ENCODE data around the gene TAMM41.
A peak's percentile ranks its signal among the peaks of the same experiment; 100 is the strongest.
"Not testable (repeated sequence)": the region's sequence is repeated elsewhere in the genome, so short reads cannot be mapped to it uniquely, and the experiment has no call there.

TAMM41 gene

GRCh38 chr3:11814663-11815062 is 32.0 kb downstream of the TAMM41 start:
- no peak for DNase-seq

DNA sequence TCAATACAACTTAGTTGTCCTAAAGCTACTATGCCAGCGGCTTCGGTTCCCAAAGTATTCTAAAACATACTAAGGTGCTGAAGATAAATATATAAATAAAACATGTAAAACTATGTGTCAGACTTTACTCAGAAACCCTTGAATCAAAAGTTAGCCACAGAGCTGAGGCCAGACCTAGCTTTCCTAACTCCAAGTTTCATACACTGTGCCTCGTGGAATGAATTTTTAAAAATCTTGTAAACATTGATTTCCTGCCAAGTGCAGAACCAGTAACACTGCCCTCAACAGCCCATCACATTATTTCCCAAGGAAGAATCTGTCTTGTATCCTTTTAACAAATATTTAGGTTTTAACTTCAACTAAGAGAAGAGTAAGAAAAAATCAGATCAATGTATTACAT is 36.4 kb downstream of the TAMM41 start:
- DNase-seq = no peak

DNA sequence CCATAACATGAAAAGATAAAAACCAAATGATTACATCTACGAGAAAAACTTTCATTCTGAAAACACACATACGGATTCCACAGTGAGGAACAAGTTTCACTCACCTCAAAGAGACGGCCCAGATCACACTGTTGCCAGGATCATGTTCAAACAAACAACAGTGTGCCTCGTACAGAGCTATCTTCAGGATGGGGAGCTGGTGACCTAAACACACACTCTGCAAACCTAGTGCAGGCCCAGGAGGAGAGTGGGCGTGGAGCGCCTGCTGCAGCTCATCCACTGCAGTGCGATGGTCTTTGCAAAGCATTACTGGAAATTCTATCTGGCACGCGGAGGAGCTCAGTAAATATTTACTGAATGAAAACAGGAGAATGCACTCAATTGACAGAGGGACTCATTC is 38.5 kb downstream of the TAMM41 start:
- no peak for DNase-seq

- no peak for DNase-seq
These were observed 39.0 kb downstream of the TAMM41 start for GRCh38 chr3:11807686-11808085.

DNA sequence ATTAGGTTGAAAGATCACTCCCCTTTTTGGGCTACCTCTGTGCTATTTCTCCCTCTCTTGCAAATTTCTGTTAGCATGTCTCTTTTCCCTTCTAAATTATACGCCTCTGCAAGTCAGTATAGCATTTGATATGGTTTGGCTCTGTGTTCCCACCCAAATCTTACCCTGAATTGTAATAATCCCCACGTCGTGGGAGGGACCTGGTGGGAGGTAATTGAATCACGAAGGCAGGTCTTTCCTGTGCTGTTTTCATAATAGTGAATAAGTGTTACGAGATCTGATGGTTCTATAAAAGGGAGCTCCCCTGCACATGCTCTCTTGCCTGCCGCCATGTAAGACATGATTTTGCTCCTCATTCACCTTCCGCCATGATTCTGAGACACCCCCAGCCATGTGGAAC is 41.0 kb downstream of the TAMM41 start:
- no peak for DNase-seq

GRCh38 chr3:11803977-11804892 is 42.5 kb downstream of the TAMM41 start:
- peak; percentile 7 for DNase-seq

DNA sequence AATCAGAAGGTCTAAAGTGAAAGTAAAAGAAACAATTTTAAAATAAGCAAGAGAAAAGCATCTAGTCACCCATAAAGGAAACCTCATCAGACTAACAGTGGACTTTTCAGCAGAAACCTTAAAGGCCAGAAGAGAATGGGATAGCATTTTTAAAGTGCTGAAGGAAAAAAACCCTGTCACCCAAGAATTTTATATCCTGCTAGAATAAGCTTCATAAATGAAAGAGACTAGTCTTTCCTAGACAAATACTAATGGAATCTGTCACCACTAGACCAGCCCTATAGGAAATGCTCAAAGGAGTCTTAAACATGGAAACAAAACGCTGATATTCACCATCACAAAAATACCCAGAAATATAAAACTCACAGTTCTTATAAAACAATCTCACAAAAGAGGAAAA is 46.9 kb downstream of the TAMM41 start:
- DNase-seq = no peak

DNA sequence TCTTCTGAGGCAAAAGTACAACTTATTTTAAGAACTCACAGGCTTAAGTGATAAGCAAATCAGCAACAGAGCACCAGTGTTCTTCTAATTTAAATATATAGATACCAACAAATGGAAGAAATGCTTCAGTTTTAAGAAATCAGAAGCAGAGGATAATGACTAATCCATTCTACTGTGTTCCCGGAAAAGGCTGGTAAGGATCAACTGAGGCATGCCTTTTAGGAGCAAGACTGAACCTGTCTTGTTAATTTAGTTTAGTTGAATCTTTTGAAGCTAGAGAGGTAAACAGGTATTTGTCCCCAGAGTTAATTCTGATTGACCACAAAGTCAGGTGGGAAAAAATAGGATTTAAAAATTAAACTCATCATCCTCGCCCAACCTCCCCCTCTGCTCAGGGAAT is 51.8 kb downstream of the TAMM41 start:
- DNase-seq = no peak

DNA sequence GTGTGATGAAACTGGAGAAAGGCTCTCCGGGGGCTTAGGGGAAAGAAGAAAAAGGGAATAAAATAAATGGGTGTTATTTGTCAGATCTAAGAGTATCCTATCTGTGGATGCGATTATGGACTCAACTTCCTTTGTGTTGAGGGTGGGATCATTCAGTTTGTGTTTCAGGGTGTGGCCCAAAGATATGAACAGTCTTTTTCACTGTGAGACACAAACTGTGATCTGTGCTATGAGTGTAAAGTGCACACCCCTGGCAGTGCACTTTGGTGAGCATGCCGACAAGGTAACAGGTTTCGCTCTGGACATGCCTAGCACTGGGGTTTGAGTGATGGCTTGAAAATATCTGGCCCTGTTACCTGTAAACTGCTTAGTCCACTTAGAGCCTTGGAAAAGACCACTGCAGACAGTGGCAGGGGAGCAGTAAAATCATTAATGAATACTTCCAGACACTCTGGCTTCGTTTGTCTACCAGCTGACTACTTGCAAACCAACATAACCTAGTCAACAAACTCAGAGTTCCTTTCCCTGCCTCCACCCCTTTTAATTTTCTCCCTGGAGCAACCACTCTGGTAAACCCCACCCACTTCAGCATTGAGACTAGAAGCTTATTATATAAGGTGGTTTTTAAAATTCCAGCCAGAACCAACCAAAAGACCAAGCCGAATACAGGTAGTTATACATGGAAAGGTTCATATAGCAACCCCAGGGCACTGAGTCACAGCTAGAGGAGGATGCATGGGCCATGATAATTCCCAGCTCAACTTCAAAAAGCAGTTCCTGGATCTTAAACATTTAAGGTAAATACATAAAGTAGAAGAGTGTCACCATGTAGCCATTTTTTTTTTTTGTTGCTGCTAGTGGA is 55.1 kb downstream of the TAMM41 start:
- no peak for DNase-seq

GRCh38 chr3:11789412-11789811 is 57.3 kb downstream of the TAMM41 start:
- no peak for DNase-seq

- no peak for DNase-seq
These were observed 61.7 kb downstream of the TAMM41 start for GRCh38 chr3:11784971-11785377.

DNA sequence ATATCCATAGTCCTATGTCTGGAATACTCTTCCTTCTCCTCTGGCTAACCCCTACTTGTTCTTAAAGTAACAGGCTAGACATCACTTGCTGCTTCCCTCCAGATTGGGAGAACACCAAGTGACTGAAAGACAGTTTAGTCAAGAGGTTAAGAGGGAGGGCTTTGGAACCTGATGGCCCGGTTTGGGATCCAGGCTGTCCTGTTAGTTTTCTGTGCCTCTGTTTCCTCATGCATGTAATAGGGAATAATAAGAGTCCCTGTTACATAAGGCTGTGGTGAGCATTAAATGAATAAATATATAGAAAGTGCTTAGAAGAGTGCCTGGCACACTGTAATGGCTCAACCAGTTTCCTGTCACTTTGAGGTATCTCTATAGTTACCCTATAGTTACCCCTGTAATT is 66.3 kb downstream of the TAMM41 start:
- DNase-seq = no peak

DNA sequence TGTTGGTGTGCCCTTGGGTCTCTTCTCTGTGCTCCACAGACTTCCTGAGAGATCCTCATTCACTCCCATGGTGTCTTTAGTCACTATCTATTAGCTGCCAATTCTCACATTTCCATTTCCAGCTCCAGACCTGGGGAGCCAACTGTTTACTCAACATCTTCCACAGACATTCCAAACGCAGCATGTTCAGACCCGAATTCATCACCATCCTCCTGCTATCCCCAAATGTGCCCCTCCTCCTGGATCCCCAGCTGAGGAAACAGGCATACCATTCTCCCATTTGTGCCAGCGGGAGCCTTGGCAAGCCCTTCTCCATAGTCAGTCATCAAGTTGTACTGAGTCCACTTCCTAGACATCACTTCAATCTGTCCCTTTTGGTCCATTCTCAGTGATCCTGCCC is 67.1 kb downstream of the TAMM41 start:
- DNase-seq = no peak

- no peak for DNase-seq
These were observed 68.4 kb downstream of the TAMM41 start for GRCh38 chr3:11778248-11778647.

GRCh38 chr3:11776346-11776745 is 70.3 kb downstream of the TAMM41 start:
- DNase-seq = no peak

DNA sequence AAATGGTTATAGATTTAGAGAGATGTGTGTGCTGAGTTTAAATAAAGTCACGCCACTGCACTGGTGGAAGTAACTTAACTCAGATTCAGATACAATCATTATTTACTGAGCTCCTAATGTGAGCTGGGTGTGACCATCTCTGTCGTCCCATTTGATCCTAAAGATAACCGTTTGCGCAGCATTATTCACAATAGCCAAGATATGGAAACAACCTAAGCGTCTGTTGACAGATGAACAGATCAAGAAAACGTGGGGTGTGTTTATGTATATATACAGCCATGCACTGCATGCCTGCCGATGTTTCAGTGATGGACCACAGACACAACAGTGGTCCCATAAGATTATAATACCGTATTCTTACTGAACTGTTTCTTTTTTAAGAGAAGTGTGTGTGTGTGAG is 71.2 kb downstream of the TAMM41 start:
- DNase-seq = no peak

DNA sequence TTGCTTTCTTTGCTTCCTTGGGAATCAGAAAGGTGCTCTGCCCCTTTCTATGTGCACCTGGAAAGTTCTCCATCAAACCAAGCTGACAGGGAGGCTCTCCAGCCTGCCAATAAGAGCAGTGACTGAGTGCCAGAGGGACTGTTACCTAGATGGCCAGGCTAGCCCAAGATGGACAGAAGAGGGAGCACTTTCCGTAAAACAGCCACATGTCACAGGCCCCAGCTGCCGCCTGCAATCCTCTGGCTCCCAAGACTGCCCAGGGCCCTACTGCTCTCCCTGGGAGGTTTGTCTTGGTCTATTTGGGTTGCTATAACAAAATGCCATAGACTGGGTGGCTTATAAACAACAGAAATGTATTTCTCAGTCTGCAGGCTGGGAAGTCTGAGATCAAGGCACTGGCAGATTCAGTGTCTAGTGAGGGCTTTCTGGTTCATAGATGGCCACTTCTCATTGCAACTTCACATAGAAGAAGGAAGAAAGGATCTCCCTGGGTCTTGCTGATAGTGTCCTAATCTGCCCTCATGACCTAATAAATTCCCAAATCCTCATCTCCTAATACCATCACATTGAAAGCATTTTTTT is 72.3 kb downstream of the TAMM41 start:
- peak; percentile 51 for DNase-seq

GRCh38 chr3:11771931-11772330 is 74.8 kb downstream of the TAMM41 start:
- not testable (repeated sequence) for DNase-seq

GRCh38 chr3:11770477-11771391 is 76.0 kb downstream of the TAMM41 start:
- DNase-seq = no peak

DNA sequence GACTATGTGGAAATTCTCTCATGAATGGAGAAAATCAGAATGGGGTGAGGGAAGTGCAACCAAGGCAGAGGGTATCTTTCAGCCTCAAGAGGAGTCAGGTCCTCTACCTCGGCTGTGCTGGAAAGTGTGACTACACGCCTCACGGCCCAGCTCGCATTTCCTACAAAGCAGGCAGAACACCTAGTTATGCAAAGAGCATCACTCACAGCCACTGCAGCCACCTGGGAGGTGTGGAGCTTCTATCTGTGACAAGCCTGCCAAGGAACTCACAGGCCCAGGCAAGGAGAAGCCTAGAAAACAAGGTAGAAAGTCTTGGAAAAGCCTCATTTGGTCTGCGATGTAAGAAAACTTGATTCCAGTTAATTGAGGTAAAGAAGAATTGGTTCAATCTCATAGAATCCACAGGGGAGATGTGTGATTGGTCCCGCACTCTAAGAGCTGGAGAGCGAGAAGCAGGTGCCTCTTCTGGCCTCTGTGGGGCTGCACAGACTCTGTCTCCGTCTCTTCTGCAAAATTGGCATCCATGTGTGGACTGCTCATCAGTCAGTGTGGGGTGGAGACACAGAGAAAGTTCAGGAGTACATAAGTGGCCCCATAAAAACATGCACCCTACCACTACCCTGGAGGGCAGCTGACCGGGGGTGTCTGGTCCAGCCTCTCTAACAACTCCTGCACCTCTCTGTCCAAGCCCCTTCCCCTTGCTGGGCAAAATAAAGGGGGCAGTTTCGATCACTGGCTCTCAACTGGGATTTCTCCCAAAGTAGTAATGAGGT is 76.8 kb downstream of the TAMM41 start:
- no peak for DNase-seq

DNA sequence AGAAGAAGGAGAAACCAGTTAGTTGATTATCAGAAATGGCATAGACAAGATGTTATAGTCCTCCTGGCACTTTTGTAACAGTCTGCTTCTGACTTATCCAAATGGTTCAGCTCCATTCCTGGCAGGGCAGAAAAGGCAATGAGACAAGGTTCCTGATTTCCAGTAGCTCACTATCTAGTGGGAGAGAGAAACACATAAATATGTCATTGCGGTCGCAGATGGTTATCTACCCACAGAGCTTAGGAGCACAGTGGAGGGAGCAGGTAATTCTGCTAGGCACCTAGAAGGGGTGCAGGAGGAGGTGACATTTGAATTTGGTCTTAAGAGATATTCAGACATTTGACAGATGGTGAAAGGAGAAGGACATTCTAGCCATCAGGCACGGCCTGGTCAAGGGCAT is 78.1 kb downstream of the TAMM41 start:
- no peak for DNase-seq

- DNase-seq = no peak
These were observed 81.7 kb downstream of the TAMM41 start for GRCh38 chr3:11764931-11765363.
